HEK293 (cell line): ENCODE results near the gene UBASH3B.

ENCODE experiments used
- CTCF ChIA-PET: fragments of 350-600 bp; formaldehyde crosslinking; extraction: SDS; loops from one replicate; lab custom pipeline; 2021; ENCODE audit warnings: antibody characterized with exemption; lab: Yijun Ruan, JAX
- POLR2A ChIA-PET: fragments of 300-600 bp; formaldehyde crosslinking; extraction: SDS; loops from one replicate; lab custom pipeline; 2020; ENCODE audit warnings: antibody characterized with exemption, inconsistent platforms; lab: Yijun Ruan, JAX
- H3K27ac ChIP-seq: fragments of 200-500 bp; sonication (Bioruptor generic); 2 replicates; pipeline ENCODE4 v1.5.1; 2014; ENCODE audit warnings: low read depth, low read length, control low read depth, inconsistent platforms; ENCODE audit errors: extremely low read depth
- H3K36me3 ChIP-seq, 2 experiments: fragments of 200-500 bp in 1 of 2; sonication (Bioruptor generic) in 1 of 2; 1 replicate in 1 of 2; 2 replicates in 1 of 2; pipeline ENCODE4 v1.5.1; 2014 to 2017; ENCODE audit warnings: inconsistent platforms in 2 of 2, low read length in 2 of 2; ENCODE audit not compliant: control insufficient read depth in 2 of 2, insufficient read depth in 1 of 2
- H3K4me1 ChIP-seq: fragments of 200-500 bp; sonication (Bioruptor generic); 2 replicates; pipeline ENCODE4 v1.5.1; 2014; ENCODE audit warnings: mild to moderate bottlenecking, low read length, inconsistent platforms; ENCODE audit not compliant: control insufficient read depth, insufficient read depth
- H3K4me3 ChIP-seq: 2 replicates; pipeline ENCODE4 v1.5.1; 2011; ENCODE audit warnings: low read depth, mild to moderate bottlenecking, control low read depth, low read length, moderate library complexity
- H3K9me3 ChIP-seq: fragments of 200-500 bp; sonication (Bioruptor generic); 2 replicates; pipeline ENCODE4 v1.5.1; 2014; ENCODE audit warnings: low read depth, low read length, inconsistent platforms; ENCODE audit not compliant: control insufficient read depth, insufficient read depth
- ATF2 ChIP-seq: fragments of 450-650 bp; formaldehyde crosslinking; IDR thresholded peaks from 2 replicates; pipeline ENCODE4 v1.5.1; 2016; ENCODE audit warnings: missing biosample characterization, missing genetic modification characterization, low read depth
- INSM2 ChIP-seq: fragments of 450-650 bp; formaldehyde crosslinking; IDR thresholded peaks from 2 replicates; pipeline ENCODE4 v1.5.1; 2016; ENCODE audit warnings: missing biosample characterization, missing genetic modification characterization
- KLF7 ChIP-seq: fragments of 450-650 bp; formaldehyde crosslinking; IDR thresholded peaks from 2 replicates; pipeline ENCODE4 v1.5.1; 2016; ENCODE audit warnings: missing biosample characterization, missing genetic modification characterization, borderline replicate concordance
- KLF8 ChIP-seq: fragments of 450-650 bp; formaldehyde crosslinking; IDR thresholded peaks from 2 replicates; pipeline ENCODE4 v1.5.1; 2016; ENCODE audit warnings: missing biosample characterization, missing genetic modification characterization
- ZEB2 ChIP-seq: fragments of 450-650 bp; formaldehyde crosslinking; IDR thresholded peaks from 2 replicates; pipeline ENCODE4 v1.5.1; 2016; ENCODE audit warnings: missing biosample characterization, missing genetic modification characterization
- ZNF132 ChIP-seq: fragments of 450-650 bp; formaldehyde crosslinking; IDR thresholded peaks from 2 replicates; pipeline ENCODE4 v1.5.1; 2017; ENCODE audit warnings: missing biosample characterization, missing genetic modification characterization, borderline replicate concordance
- ZNF155 ChIP-seq: fragments of 450-650 bp; formaldehyde crosslinking; IDR thresholded peaks from 2 replicates; pipeline ENCODE4 v1.5.1; 2016; ENCODE audit warnings: missing biosample characterization, missing genetic modification characterization
- ZNF335 ChIP-seq: fragments of 450-650 bp; formaldehyde crosslinking; conservative IDR thresholded peaks from 2 replicates; pipeline ENCODE4 v1.5.1; 2016; ENCODE audit warnings: missing biosample characterization, missing genetic modification characterization
- ZNF404 ChIP-seq: fragments of 450-650 bp; formaldehyde crosslinking; IDR thresholded peaks from 2 replicates; pipeline ENCODE4 v1.5.1; 2017; ENCODE audit warnings: missing biosample characterization, missing genetic modification characterization
- ZNF433 ChIP-seq: fragments of 450-650 bp; formaldehyde crosslinking; IDR thresholded peaks from 2 replicates; pipeline ENCODE4 v1.5.1; 2016; ENCODE audit warnings: missing biosample characterization, missing genetic modification characterization, low read depth
- ZNF530 ChIP-seq: fragments of 450-650 bp; formaldehyde crosslinking; IDR thresholded peaks from 2 replicates; pipeline ENCODE4 v1.5.1; 2016; ENCODE audit warnings: low read depth, missing biosample characterization, missing genetic modification characterization
- ZNF561 ChIP-seq: fragments of 450-650 bp; IDR thresholded peaks from 2 replicates; pipeline ENCODE4 v1.5.1; 2018; ENCODE audit warnings: missing biosample characterization, missing genetic modification characterization, borderline replicate concordance
- ZNF645 ChIP-seq: fragments of 450-650 bp; formaldehyde crosslinking; IDR thresholded peaks from 2 replicates; pipeline ENCODE4; 2016; ENCODE audit warnings: missing biosample characterization, missing genetic modification characterization
- TF ChIP-seq, protein P1 (sequence below): fragments of 450-650 bp; formaldehyde crosslinking; IDR thresholded peaks from 2 replicates; pipeline ENCODE4 v1.5.0; 2017; ENCODE audit warnings: missing biosample characterization, missing genetic modification characterization, borderline replicate concordance
- TF ChIP-seq, protein P2 (sequence below): fragments of 450-650 bp; formaldehyde crosslinking; IDR thresholded peaks from 2 replicates; pipeline ENCODE4 v1.5.1; 2016; ENCODE audit warnings: missing biosample characterization, missing genetic modification characterization
- TF ChIP-seq, protein P3 (sequence below): fragments of 450-650 bp; IDR thresholded peaks from 2 replicates; pipeline ENCODE4 v1.5.1; 2018; ENCODE audit warnings: missing biosample characterization, missing genetic modification characterization

The UBASH3B gene

GRCh38 chr11:122678406-122678805 is 22.9 kb downstream of the UBASH3B start (continued):
- TF ChIP-seq, protein P1, sequence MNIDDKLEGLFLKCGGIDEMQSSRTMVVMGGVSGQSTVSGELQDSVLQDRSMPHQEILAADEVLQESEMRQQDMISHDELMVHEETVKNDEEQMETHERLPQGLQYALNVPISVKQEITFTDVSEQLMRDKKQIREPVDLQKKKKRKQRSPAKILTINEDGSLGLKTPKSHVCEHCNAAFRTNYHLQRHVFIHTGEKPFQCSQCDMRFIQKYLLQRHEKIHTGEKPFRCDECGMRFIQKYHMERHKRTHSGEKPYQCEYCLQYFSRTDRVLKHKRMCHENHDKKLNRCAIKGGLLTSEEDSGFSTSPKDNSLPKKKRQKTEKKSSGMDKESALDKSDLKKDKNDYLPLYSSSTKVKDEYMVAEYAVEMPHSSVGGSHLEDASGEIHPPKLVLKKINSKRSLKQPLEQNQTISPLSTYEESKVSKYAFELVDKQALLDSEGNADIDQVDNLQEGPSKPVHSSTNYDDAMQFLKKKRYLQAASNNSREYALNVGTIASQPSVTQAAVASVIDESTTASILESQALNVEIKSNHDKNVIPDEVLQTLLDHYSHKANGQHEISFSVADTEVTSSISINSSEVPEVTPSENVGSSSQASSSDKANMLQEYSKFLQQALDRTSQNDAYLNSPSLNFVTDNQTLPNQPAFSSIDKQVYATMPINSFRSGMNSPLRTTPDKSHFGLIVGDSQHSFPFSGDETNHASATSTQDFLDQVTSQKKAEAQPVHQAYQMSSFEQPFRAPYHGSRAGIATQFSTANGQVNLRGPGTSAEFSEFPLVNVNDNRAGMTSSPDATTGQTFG (tag by site-specific recombination): no peak
- TF ChIP-seq ZNF155 (tag by site-specific recombination): no peak

- CTCF ChIA-PET: interaction anchor here (0.6 kb wide), 1 partner anchor 69 kb away, joined by 3 read pairs; no protein-coding TSS in a partner anchor
- no peak overlapping the region for H3K4me3 ChIP-seq
- no peaks in the 10 kb centered on the region for H3K4me1 ChIP-seq
- no peak overlapping the region for H3K27ac ChIP-seq
- POLR2A ChIA-PET: no interaction called here
- H3K9me3 ChIP-seq: no peaks in the 10 kb centered on the region
- TF ChIP-seq ZEB2 (tag by site-specific recombination) (no peak), ZNF561 (tag by site-specific recombination) (no peak), ATF2 (tag by site-specific recombination) (no peak), ZNF433 (tag by site-specific recombination) (no peak), KLF8 (tag by site-specific recombination) (no peak), ZNF404 (tag by site-specific recombination) (no peak), ZNF530 (tag by site-specific recombination) (no peak), ZNF645 (tag by site-specific recombination) (no peak), KLF7 (tag by site-specific recombination) (no peak), INSM2 (no peak), ZNF132 (tag by site-specific recombination) (no peak), ZNF335 (tag by site-specific recombination) (no peak)
- TF ChIP-seq, protein P2, sequence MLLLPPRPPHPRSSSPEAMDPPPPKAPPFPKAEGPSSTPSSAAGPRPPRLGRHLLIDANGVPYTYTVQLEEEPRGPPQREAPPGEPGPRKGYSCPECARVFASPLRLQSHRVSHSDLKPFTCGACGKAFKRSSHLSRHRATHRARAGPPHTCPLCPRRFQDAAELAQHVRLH: no peak
- TF ChIP-seq, protein P3, sequence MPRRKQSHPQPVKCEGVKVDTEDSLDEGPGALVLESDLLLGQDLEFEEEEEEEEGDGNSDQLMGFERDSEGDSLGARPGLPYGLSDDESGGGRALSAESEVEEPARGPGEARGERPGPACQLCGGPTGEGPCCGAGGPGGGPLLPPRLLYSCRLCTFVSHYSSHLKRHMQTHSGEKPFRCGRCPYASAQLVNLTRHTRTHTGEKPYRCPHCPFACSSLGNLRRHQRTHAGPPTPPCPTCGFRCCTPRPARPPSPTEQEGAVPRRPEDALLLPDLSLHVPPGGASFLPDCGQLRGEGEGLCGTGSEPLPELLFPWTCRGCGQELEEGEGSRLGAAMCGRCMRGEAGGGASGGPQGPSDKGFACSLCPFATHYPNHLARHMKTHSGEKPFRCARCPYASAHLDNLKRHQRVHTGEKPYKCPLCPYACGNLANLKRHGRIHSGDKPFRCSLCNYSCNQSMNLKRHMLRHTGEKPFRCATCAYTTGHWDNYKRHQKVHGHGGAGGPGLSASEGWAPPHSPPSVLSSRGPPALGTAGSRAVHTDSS (tag by site-specific recombination): no peak
- TF ChIP-seq, protein P1 (tag by site-specific recombination): no peak
- TF ChIP-seq, all 188 proteins: peak for 0
- no peaks in the 10 kb centered on the region for H3K36me3 ChIP-seq
These were observed 23.9 kb downstream of the UBASH3B start for GRCh38 chr11:122679466-122679865.
